SK-N-MC (cell line): Measurements from ENCODE around the gene EAPP.

Source experiments
- EZH2 ChIP-seq: fragments of 200-600 bp; sonication (generic); IDR thresholded peaks from one replicate; pipeline ENCODE4 v1.6.1; 2017; ENCODE audit warnings: antibody characterized with exemption
- POLR2AphosphoS5 ChIP-seq: IDR thresholded peaks from 2 replicates; pipeline ENCODE4 v1.6.1; 2012; ENCODE audit warnings: mild to moderate bottlenecking, low read depth, low read length, borderline replicate concordance

DNA sequence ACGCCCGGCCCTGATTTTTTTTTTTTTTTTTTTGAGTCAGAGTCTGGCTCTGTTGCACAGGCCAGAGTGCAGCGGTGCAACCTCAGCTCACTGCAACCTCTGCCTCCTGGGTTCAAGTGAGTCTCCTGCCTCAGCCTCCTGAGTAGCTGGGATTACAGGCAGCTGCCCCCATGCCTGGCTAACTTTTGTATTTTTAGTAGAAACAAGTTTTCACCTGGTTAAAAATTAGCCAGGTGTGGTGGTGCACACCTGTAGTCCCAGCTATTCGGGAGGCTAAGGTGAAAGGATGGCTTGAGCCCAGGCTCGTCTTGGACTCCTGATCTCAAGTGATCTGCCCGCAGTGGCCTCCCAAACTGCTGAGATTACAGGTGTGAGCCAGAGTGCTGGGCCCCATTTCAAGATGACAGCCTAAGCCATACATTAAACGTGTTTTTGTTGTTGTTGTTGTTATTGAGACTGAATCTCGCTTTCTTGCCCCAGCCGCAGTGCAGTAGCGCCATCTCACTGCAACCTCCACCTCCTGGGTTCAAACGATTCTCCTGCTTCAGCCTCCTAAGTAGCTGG, 42.7 kb upstream of the EAPP start:
- no peak for TF ChIP-seq EZH2
- no peak for TF ChIP-seq POLR2AphosphoS5
